CD14-positive monocyte (primary cell): Measurements from ENCODE around the gene TMEM238L. TPM values are rescaled to one million over a fixed set of nuclear protein-coding genes. Genes with fewer than 3 reads are reported as not detected.

ENCODE experiments used
- DNase-seq, 3 donors: peaks; one replicate each; pipeline ENCODE4 v3.0.0-alpha.2; 2011 to 2022
- H2AFZ ChIP-seq: 2 replicates; pipeline ENCODE4 v1.6.0; 2012; ENCODE audit warnings: mild to moderate bottlenecking, low read depth, low read length, inconsistent platforms; ENCODE audit not compliant: insufficient read depth, poor library complexity, severe bottlenecking
- H3K27ac ChIP-seq, 2 donors: 1 replicate in 1 of 2; 2 replicates in 1 of 2; pipeline ENCODE4 v1.5.1; 2012 to 2013; ENCODE audit warnings: low read length in 2 of 2, control low read depth in 1 of 2, inconsistent platforms in 1 of 2, low read depth in 1 of 2, mild to moderate bottlenecking in 1 of 2
- H3K27me3 ChIP-seq, 2 donors: one replicate each; pipeline versions ENCODE4 v1.6.0 to v1.6.1; 2011 to 2013; ENCODE audit warnings: low read length in 2 of 2; ENCODE audit not compliant: control insufficient read depth in 2 of 2, insufficient read depth in 2 of 2
- H3K36me3 ChIP-seq, 2 donors: replicated peaks in 1 of 2; 1 replicate in 1 of 2; 2 replicates in 1 of 2; pipeline versions ENCODE4 v1.5.1 to v1.6.1; 2012 to 2013; ENCODE audit warnings: low read length in 2 of 2, control low read depth in 1 of 2, inconsistent platforms in 1 of 2, mild to moderate bottlenecking in 1 of 2; ENCODE audit not compliant: insufficient read depth in 2 of 2, control insufficient read depth in 1 of 2
- H3K4me1 ChIP-seq, 2 donors: 1 replicate in 1 of 2; 2 replicates in 1 of 2; pipeline versions ENCODE4 v1.5.1 to v1.6.1; 2012 to 2013; ENCODE audit warnings: low read length in 2 of 2, control low read depth in 1 of 2, inconsistent platforms in 1 of 2, mild to moderate bottlenecking in 1 of 2, moderate library complexity in 1 of 2; ENCODE audit not compliant: insufficient read depth in 2 of 2, control insufficient read depth in 1 of 2
- H3K4me2 ChIP-seq: replicated peaks from 2 replicates; pipeline ENCODE3; 2012; ENCODE audit warnings: low read length, moderate library complexity, mild to moderate bottlenecking; ENCODE audit not compliant: poor library complexity, severe bottlenecking; ENCODE audit errors: extremely low read depth
- H3K4me3 ChIP-seq, 3 experiments: fragments of 200-600 bp in 1 of 3; sonication (generic) in 1 of 3; replicated peaks in 1 of 3; 1 replicate in 2 of 3; 2 replicates in 1 of 3; pipeline ENCODE4 v1.5.1; 2011 to 2013; ENCODE audit warnings: low read length in 3 of 3, mild to moderate bottlenecking in 3 of 3, control low read depth in 2 of 3, low read depth in 2 of 3, inconsistent platforms in 1 of 3, moderate library complexity in 1 of 3
- H3K79me2 ChIP-seq: 2 replicates; pipeline ENCODE4 v1.6.0; 2012; ENCODE audit warnings: mild to moderate bottlenecking, control low read depth, inconsistent platforms, low read length, moderate library complexity; ENCODE audit not compliant: insufficient read depth
- H3K9ac ChIP-seq: 2 replicates; pipeline ENCODE4 v1.6.0; 2017; ENCODE audit warnings: low read length, mild to moderate bottlenecking; ENCODE audit not compliant: insufficient read depth, poor library complexity, severe bottlenecking
- H3K9me3 ChIP-seq, 2 donors: replicated peaks in 1 of 2; 1 replicate in 1 of 2; 2 replicates in 1 of 2; pipeline versions ENCODE4 v1.5.1 to v1.6.1; 2012 to 2013; ENCODE audit warnings: low read length in 2 of 2, control low read depth in 1 of 2; ENCODE audit not compliant: control insufficient read depth in 1 of 2, insufficient read depth in 1 of 2
- H4K20me1 ChIP-seq: 2 replicates; pipeline ENCODE4 v1.6.0; 2012; ENCODE audit warnings: mild to moderate bottlenecking, low read length, control low read depth, moderate library complexity; ENCODE audit not compliant: insufficient read depth
- H3K27ac Mint-ChIP-seq, 7 donors: one replicate each; pipeline ENCODE4 v1.8.0; 2020; ENCODE audit warnings: mild to moderate bottlenecking in 7 of 7, mixed read lengths in 7 of 7, moderate library complexity in 6 of 7, inconsistent platforms in 2 of 7
- H3K27me3 Mint-ChIP-seq, 3 donors: one replicate each; pipeline ENCODE4 v1.8.0; 2021 to 2022; ENCODE audit warnings: low read depth in 3 of 3, mild to moderate bottlenecking in 3 of 3, mixed read lengths in 3 of 3, moderate library complexity in 3 of 3, inconsistent platforms in 1 of 3
- H3K36me3 Mint-ChIP-seq, 2 donors: one replicate each; pipeline ENCODE4 v1.8.0; 2020; ENCODE audit warnings: mixed read lengths in 2 of 2, inconsistent platforms in 1 of 2, mild to moderate bottlenecking in 1 of 2
- H3K4me1 Mint-ChIP-seq: one replicate; pipeline ENCODE4 v1.8.0; 2020; ENCODE audit warnings: mild to moderate bottlenecking, mixed read lengths
- H3K4me3 Mint-ChIP-seq, 2 donors: one replicate each; pipeline ENCODE4 v1.8.0; 2020; ENCODE audit warnings: mild to moderate bottlenecking in 2 of 2, mixed read lengths in 2 of 2, moderate library complexity in 1 of 2
- H3K9me3 Mint-ChIP-seq, 7 donors: one replicate each; pipeline ENCODE4 v1.8.0; 2020 to 2022; ENCODE audit warnings: mixed read lengths in 7 of 7, mild to moderate bottlenecking in 6 of 7, moderate library complexity in 6 of 7, inconsistent platforms in 2 of 7
- CTCF ChIP-seq: fragments of 200-600 bp; IDR thresholded peaks from one replicate; pipeline ENCODE4 v1.8.0; 2022; ENCODE audit warnings: antibody characterized with exemption, mild to moderate bottlenecking
- WGBS: methylation state at CpG from one replicate; pipeline ENCODE4 v1.1.5; 2013; ENCODE audit warnings: missing lambda C conversion rate; ENCODE audit not compliant: insufficient coverage; 5-methylcytosine and 5-hydroxymethylcytosine counted together
- intact Hi-C, 2 donors: fragments of 100-400 bp; cut with micrococcal nuclease; formaldehyde crosslinking; loops; one replicate each; pipeline versions ENCODE4 v1.15.0 to v1.15.1; 2023
- polyA plus RNA-seq, 3 donors: library from polyadenylated mRNA; depleted of rRNA in 1 of 3; unstranded in 2 of 3; stranded (reverse) in 1 of 3; fragments of 300-500 nt in 2 of 3; fragments of >200 nt in 1 of 3; fragmentation: Illumina TruSeq in 2 of 3; gene quantifications; 1 replicate in 2 of 3; 2 replicates in 1 of 3; pipeline ENCODE4 v1.2.3, GENCODE V29; 2012 to 2021

TMEM238L gene
- polyA plus RNA-seq, 3 donors, result not detected

- H3K4me3 Mint-ChIP-seq, result no peak overlapping the region
- Histone ChIP-seq H3K79me2 (no peaks in the 10 kb centered on the region), H3K4me2 (no peak overlapping the region), H2AFZ (no peak overlapping the region), H3K27me3 (no peaks in the 10 kb centered on the region), H4K20me1 (no peaks in the 10 kb centered on the region), H3K36me3 (no peaks in the 10 kb centered on the region), H3K27ac (no peak overlapping the region), H3K4me3 (no peak overlapping the region), H3K9ac (no peak overlapping the region), H3K9me3 (no peaks in the 10 kb centered on the region), H3K4me1 (no peaks in the 10 kb centered on the region)
- peaks cover 0 to 9% (median 4%) of the 10 kb centered on the region in 3 donors for H3K27me3 Mint-ChIP-seq
- H3K27ac Mint-ChIP-seq, result no peak overlapping the region
- no peaks in the 10 kb centered on the region for H3K36me3 Mint-ChIP-seq
- intact Hi-C loops, result no loop called here
- peaks cover 10% of the 10 kb centered on the region for H3K4me1 Mint-ChIP-seq
- H3K9me3 Mint-ChIP-seq, result peaks cover 0 to 3% (median 0%) of the 10 kb centered on the region in 7 donors
- WGBS, result 97% methylated on average over 4 of the region's 10 CpGs
- no peak for DNase-seq
- no peak for TF ChIP-seq CTCF
These were observed 51.2 kb downstream of the TMEM238L start for GRCh38 chr17:10752696-10753095.

GRCh38 chr17:10751563-10751962 lies 52.3 kb downstream of the TMEM238L start:
- TF ChIP-seq CTCF, result no peak
- Histone ChIP-seq H3K36me3 (no peaks in the 10 kb centered on the region), H2AFZ (no peak overlapping the region), H3K4me1 (no peaks in the 10 kb centered on the region), H3K27me3 (no peaks in the 10 kb centered on the region), H3K9ac (no peak overlapping the region), H4K20me1 (no peaks in the 10 kb centered on the region), H3K9me3 (no peaks in the 10 kb centered on the region), H3K4me2 (no peak overlapping the region), H3K4me3 (no peak overlapping the region), H3K79me2 (no peaks in the 10 kb centered on the region), H3K27ac (no peak overlapping the region)
- intact Hi-C loops, result no loop called here
- Mint-ChIP-seq H3K36me3 (no peaks in the 10 kb centered on the region), H3K4me1 (peaks cover 6% of the 10 kb centered on the region), H3K27me3 (peaks cover 1 to 9% (median 4%) of the 10 kb centered on the region in 3 donors), H3K9me3 (peaks cover 0 to 3% (median 0%) of the 10 kb centered on the region in 7 donors), H3K27ac (no peak overlapping the region), H3K4me3 (no peak overlapping the region)
- WGBS, result 89% methylated on average over 3 of the region's 3 CpGs
- DNase-seq, result no peak
